AG09319 (cell line): ENCODE measurements around the gene PHYHIPL.

Source experiments
- DNase-seq: peaks from one replicate; pipeline ENCODE4 v3.0.0-alpha.2; 2010; ENCODE audit warnings: low read depth; ENCODE audit errors: extremely low read depth
- CTCF ChIP-seq: IDR thresholded peaks from 2 replicates; pipeline ENCODE4 v1.5.1; 2011; ENCODE audit warnings: low read depth, mild to moderate bottlenecking, inconsistent platforms, low read length, moderate library complexity

Gene PHYHIPL

DNA sequence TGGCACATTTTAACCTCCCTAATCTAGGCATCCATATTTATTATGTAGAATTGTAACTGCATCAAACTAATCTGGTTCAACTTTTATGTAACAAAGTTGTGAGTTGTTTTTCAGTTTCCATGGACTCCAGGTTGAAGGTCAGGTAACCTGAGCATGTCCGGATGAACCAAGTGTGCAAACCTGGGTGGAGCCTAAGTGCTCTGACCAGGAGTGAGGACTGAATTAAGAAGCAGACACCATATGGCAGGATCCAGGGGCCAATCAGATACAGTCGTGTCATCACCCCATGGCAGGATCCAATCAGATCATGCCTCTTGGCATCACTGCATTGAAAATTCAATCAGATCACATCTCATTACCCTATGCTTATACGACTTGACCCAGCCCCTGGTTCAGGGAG lies 41.2 kb upstream of the PHYHIPL start:
- no peak for TF ChIP-seq CTCF
- no peak for DNase-seq

DNA sequence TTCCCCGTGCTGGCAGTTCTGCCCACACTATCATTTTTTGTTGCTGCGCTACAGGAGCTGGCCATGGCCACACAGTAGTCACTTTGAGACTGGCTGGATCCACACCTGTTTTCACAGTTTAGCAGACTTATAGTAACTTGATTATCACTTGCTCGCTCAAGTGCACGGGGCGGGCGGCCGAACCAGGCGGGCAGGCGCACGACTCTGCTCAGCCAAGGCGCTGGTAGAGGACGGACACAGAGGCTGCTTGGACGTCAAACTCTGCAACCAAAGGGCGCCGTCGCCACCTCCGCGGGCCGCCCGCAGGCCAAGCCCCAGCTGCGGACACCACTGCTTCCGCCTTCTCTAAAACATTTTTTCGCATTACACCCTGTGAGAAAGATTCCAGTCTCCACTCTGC lies 38.4 kb upstream of the PHYHIPL start:
- TF ChIP-seq CTCF = no peak
- no peak for DNase-seq

DNA sequence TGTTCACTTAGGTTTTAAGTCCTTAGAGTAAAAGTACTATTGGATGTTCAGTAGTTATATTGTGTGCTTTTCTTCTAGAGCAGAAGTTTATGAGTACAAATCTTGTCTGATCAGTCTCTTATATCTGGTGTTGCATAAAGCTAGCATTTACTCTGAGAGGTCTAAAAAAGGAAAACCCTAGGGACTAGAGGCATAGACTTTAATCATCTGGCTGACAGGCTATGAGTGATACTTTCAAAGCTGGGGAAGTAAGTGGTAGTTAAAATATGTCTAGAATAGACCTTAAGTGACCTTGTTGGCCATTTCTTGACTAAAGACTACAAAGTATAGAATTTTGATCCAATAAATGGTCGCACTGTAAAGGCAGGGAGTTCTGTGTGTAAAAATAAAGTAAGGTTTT lies 32.9 kb upstream of the PHYHIPL start:
- no peak for TF ChIP-seq CTCF
- no peak for DNase-seq

GRCh38 chr10:59148701-59149100 lies 27.7 kb upstream of the PHYHIPL start:
- no peak for DNase-seq
- TF ChIP-seq CTCF = no peak

- no peak for TF ChIP-seq CTCF
- DNase-seq = no peak
Measured at GRCh38 chr10:59155556-59155955, 20.9 kb upstream of the PHYHIPL start.

DNA sequence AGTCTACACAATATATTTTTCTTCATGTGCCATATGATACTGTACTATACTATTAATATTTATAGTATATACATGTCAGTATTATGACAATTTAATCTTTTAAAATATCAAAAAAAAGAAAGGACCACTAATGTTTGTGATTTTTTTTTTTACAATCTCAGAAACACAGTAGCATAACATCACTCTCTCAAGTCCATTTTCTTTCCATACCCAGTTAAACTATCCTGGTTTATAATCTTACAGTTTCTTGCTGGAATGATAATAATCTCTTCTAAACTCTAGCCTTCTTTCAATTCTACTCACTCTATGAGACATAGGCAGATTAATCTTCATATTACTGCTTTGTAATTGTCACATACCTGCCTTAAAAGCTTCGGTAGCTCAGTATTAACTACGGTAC lies 8.9 kb upstream of the PHYHIPL start:
- TF ChIP-seq CTCF = no peak
- DNase-seq = no peak

DNA sequence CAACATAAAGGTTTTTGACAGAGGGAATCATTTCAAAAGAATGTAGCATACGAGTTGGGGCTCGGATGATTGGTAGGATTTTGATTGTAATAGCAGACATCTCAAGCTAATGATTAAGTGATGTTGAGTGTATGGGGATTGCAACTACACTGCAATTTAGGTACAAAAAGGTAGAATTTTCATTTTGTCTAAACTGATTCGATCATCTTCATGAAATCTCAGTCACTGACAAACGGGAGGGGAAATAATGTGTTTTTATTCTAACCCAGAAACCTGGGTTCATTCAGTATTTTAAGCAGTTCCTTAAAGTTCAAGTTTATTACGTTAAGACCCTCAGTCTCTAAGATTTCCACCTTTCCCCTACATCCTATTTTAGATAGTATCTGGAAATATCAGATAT lies 3.9 kb upstream of the PHYHIPL start:
- no peak for DNase-seq
- no peak for TF ChIP-seq CTCF

DNA sequence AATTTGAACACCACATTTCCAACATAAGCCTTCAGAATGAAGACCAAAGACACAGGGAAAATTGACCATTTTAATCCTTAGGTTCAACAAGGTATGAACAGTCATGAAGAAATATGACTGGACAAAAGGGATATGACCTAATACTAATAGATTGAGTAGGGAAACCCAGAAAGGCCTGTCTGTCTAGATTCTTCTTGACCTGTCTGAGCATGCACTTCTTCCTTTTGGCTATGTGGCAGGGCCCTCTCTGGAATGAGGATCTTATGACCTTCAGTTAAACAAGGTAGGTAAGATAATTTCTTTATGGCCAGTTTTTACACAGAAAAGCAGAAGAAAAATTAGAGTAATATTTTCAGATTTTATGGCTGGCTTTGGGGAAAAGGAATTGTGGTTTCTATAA lies 3.0 kb upstream of the PHYHIPL start:
- TF ChIP-seq CTCF = no peak

More for the DNA sequence above, 3.0 kb upstream of the PHYHIPL start:
- DNase-seq = no peak
